GM18858 (cell line): ENCODE measurements around the gene KRTAP1-4.
"Not testable (repeated sequence)": the region's sequence is repeated elsewhere in the genome, so short reads cannot be mapped to it uniquely, and the experiment has no call there.

ENCODE experiments used
- ATAC-seq: cut with Tn5 transposase; IDR thresholded peaks from one replicate; pipeline ENCODE4 v1.9.1; 2021; ENCODE audit not compliant: unreplicated experiment

Gene KRTAP1-4

DNA sequence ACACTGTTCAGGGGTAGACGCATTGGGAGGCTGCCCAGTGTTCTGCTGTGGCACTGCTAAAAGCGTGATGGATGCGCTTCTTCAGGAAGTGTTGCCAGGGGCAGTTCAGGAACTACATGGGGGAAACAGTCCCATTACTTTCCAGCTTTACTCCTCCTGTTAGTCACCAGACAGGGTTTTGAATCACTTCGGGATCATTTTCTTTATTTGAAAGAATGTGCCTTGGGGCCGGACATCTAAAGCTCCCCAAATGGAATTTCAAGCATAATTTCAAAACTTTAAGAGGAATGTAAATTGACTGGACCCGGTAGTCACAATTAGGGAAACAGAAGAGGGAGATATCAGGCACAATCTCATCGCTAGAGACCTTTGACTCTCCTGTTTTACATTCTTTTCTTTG lies 18.4 kb upstream of the KRTAP1-4 start:
- ATAC-seq = no peak

DNA sequence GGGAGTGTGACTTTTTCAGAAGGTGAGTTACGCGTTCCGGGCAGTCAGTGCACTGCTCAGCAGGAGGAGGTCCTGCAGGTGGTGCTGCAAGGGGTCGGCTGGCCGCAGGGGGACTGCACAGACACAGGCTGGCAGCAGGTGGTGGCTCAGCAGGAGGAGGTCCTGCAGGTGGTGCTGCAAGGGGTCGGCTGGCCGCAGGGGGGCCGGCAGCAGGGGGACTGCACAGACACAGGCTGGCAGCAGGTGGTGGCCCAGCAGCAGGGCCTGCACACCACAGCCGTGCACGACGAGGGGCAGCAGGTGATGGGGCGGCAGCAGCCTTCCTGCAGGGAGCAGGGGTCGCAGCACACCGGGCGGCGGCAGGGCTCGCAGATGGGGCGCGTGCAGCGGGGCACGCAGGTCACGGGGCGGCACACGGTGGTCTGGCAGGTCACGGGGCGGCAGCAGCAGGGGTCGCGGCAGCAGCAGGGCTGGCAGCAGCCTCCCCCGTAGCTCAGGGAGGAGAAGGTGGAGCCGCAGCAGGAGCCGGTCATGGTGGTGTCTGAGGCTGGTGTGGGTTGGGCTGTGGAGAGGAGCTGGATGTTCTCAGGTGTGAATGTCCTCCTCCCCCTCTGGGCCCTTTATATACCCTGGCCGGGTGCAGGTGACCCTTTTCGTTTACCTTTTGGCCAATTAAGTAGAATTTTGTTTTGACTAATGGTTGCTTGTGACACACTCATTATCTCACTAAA lies 16.9 kb upstream of the KRTAP1-4 start, which contains the start of gene KRTAP2-1:
Gene KRTAP2-1, minus strand, starts transcription at position 582 of the 731 bp plus-strand sequence. Its CDS starts 49 bp downstream, at position 533.
- not testable (repeated sequence) for ATAC-seq

DNA sequence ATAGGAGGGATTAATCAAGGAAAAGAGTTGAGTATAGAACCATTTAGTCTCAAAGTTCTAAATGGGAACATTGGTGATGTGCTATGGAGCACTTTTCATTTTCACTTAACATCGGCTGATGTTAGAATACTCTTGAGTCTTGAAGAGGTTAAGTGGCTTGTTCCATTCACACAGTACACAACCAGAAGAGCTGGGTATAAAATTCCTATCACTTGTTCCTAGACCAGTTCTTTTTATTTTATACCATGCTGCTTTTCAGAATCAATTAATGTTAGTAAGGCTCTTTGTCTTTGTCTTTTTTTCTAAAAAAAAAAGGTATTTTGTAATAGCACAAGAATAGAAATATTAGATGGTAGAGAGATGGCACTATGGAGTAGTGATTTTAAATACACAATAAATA lies 13.0 kb upstream of the KRTAP1-4 start:
- no peak for ATAC-seq

DNA sequence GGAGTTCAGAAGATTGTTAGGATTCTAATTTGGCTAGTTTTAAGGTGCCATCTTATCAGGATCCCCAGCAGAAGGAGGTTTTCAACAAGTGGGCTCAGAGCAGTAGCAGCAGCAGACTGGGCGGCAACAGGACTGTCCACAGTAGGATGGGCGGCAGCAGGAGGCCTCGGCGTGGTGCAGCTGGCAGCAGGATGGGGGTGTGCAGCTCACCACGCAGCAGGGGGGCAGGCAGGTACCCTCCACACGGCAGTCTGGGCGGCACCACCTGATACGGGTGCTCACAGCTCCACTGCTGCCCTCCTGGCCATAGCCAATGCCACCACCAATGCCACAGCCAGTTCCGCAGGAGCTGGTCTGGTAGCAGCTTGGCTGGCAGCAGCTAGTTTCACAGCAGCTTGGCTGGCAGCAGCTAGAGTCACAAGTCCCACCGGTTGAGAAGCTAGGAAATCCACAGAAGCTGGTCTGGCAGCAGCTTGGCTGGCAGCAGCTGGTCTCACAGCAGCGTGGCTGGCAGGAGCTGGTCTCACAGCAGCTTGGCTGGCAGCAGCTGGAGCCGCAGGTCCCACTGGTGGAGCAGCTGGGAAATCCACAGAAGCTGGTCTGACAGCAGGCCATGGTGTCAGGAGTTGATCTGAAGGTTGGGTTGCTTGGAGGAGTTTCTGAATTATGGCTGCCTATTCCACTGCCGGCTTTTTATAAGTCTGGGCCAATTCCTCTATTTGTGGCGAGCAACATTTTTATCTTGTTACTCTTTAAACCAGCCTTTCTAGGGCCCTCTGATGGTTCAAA lies 11.0 kb upstream of the KRTAP1-4 start, which contains the start of gene KRTAP1-1:
Gene KRTAP1-1, minus strand, starts transcription at position 668 of the 789 bp plus-strand sequence. Its CDS starts 53 bp downstream, at position 615.
- ATAC-seq = not testable (repeated sequence)

DNA sequence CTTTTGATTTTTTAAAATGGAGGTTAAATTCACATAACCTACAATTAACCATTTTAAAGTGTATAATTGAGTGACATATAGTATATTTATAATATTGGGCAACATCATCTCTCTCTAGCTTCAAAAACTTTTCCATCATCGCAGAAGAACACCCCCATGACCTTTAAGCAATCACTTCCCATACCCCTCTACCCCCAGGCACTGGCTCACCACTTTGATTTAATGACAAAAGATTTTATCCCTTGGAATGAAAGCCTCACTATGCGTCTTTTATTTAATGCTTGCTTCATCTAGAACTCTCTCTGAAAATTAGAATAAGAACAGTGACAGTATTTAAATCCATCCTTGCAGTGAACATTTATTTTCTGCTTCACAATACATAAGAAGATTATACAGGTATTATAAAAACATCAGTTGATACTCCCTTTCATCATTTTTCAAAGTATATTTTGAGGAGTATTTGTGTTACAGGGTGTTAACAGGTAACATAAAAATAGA lies 7.9 kb upstream of the KRTAP1-4 start:
- no peak for ATAC-seq

DNA sequence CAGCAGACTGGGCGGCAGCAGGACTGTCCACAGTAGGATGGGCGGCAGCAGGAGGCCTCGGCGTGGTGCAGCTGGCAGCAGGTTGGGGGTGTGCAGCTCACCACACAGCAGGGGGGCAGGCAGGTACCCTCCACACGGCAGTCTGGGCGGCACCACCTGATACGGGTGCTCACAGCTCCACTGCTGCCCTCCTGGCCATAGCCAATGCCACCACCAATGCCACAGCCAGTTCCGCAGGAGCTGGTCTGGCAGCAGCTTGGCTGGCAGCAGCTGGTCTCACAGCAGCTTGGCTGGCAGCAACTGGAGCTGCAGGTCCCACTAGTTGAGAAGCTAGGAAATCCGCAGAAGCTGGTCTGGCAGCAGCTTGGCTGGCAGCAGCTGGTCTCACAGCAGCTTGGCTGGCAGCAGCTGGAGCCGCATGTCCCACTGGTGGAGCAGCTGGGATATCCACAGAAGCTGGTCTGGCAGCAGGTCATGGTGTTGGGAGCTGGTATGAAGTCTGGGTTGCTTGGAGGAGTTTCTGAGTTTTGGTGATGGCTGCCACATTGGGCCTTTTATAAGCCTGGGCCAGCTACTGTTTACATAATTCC lies 4.4 kb upstream of the KRTAP1-4 start, which contains the start of gene KRTAP1-3:
Gene KRTAP1-3, minus strand, starts transcription at position 529 of the 590 bp plus-strand sequence. Its CDS starts 53 bp downstream, at position 476.
- ATAC-seq = not testable (repeated sequence)

DNA sequence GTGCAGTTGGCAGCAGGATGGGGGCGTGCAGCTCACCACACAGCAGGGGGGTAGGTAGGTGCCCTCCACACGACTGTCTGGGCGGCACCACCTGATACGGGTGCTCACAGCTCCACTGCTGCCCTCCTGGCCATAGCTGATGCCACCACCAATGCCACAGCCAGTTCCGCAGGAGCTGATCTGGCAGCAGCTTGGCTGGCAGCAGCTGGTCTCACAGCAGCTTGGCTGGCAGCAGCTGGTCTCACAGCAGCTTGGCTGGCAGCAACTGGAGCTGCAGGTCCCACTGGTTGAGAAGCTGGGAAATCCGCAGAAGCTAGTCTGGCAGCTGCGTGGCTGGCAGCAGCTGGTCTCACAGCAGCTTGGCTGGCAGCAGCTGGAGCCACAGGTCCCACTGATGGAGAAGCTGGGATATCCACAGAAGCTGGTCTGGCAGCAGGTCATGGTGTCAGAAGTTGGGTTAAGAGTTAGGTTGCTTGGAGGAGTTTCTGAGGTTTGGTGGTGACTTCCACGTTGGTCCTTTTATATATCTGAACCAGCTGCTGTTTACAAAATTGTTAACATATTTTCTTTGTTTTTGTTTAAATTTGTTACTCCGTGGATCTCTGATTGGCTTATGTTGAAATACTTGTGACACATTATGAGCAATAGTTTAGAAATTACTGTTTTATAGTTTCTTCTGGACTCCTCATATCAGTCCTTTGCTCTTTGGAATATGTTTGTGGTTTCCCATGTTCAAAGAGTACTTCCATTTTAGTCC lies 3.1 kb downstream of the KRTAP1-4 start, which contains the start of gene KRTAP1-5:
Gene KRTAP1-5, minus strand, starts transcription at position 494 of the 757 bp plus-strand sequence. Its CDS starts 53 bp downstream, at position 441.
- no peak for ATAC-seq

DNA sequence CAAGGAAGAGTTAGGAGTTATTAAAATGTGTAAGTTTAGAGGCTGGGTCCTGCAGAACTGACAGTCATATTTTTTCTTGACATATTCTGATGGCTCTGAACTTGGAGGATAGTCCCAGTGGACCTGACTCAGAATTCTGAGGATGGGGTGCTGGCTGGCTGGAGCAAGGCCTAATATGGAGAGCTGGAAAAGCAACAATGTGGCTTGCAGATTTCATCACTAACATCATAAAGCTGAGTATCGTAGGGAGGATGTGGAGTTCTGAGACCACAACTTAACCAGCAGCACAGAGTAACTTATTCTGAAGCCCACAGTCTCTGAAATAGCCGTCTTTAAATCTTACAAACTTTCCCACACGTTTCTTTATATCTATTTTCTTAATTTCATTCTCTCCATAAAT lies 5.3 kb downstream of the KRTAP1-4 start:
- no peak for ATAC-seq

DNA sequence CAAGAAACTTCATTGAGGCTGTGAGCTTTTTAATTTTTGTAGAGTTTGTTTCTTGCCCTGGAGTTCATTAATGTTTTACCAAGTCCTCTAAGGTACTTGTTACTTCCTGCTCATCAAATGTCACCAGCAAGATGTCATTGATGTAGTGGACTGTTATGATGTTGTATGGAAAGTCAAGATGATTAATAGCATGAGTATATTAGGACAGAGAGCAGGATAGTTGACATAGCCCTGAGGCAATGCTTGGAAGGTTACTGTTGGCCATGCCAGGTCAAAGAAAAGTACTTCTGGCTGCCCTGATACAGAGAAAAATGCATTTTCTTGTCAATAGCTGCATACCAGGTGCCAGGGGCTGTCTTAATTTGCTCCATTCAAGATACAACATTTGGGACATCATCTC lies 9.7 kb downstream of the KRTAP1-4 start:
- no peak for ATAC-seq

DNA sequence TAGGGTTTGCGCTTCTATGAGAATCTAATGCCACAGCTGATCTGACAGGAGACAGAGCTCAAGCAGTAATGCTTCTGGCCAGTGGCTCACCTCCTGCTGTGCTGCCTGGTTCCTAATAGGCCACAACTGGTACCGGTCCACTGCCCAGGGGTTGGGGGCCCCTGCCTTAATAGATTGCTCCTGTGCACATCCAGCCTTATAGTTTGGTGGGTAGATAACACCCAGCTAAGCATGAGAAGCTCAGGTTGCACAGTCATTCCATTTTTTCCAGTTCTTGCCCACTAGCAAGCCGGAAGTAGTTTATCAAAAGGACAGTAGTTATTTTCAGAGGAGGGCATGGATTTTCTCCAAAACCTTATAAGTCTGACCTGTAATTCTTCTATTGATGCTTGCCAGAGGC lies 10.6 kb downstream of the KRTAP1-4 start:
- no peak for ATAC-seq

DNA sequence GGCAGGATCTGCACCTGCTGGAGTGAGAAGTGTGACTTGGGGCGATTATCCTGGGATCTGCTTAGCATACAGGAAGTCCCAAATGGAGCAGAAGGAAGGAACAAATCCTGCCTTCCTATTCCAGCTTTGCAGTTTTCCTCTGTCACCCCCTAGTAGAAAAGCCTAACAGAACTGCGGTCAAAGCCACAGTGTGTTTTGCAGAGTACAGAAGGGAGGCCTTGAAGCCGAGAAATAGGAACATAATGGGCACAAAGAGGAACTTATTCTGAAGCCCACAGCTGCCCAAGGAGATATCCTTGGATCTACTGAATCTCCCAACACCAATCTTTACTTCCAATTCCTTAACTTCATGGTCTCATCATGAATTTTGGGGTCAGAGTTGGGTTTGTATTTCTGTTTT lies 11.5 kb downstream of the KRTAP1-4 start:
- no peak for ATAC-seq

DNA sequence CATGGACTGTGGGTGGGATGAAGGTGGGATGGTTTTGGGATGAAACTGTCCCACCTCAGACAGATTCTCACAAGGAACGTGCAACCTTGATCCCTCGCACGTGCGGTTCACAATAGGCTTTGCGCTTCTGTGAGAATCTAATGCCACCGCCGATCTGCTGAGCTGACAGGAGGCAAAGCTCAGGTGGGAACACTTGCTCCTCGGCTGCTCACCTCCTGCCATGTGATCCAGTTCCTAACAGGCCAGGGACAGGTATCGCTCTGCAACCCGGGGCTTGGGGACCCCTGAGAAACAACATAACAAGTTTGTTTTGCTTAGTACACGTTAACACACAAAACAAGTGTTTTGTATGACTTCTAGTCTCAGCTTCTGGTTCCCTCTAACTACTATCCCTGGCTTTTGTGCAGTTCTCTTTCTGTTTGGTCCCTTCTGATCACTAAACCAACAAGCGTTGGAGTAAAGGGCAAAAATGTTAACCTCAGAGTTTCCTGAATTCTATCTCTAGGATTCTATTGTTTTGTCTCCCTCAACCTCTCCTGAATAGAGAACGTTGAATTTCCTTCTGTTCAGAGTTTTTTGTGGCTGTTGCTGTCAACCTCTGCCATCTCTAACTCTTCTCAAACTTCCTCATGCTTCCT lies 13.3 kb downstream of the KRTAP1-4 start:
- no peak for ATAC-seq

DNA sequence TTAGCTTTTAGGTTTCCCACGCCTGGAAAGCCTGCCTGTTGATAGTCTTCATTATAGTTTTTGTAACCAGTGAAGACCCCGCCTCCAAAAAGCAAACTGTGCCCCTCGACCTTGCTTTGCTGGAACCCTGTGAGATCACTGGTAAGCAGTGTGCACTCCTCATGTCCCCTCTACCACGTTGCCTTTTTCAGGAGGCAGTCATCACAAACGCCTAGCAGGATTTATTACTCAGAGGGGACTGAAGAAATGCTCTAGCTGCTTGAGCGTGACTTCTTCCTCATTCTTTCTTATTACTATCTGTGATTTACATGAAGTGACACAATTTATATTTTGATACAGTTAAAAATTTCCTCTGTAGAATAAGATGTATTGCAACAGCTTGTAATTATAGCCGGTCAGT lies 14.5 kb downstream of the KRTAP1-4 start:
- ATAC-seq = no peak

DNA sequence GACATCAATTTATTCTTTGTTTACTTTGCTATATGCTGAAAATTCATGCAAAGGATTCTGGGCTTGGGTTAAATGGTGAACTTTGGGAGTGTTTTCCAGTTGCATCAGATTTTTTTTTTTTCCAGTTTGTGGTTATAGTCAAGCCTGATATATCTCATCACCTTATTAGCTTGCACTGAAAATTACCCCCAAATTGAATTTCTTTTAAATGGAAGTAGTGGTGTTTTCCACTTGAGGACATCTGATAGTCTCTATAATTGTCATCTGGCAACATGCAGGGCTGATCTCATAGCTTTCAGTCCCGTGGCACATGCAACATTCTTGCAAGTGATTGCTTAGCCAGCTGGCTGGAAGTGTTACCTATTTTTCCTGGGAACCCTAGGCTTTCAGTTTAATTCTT lies 16.4 kb downstream of the KRTAP1-4 start:
- ATAC-seq = no peak

DNA sequence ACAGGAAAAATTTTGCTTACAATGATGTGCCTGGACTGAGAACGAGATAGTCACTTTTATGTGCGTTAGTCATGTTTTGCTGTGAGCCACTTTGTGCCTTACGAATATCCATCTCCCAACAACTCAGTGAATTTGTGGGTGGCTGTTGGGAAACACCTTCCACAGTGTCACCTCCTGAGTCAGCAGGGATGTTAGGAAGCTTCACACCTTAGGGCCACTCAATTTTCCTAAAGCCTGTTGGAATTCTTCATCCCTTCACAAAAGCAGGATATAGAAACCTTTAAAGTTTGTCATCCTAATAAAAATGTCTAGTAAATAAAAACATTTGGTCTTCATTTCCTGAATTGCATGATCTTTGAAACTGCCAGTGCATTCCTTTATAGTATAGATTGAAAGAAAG lies 16.8 kb downstream of the KRTAP1-4 start:
- no peak for ATAC-seq

DNA sequence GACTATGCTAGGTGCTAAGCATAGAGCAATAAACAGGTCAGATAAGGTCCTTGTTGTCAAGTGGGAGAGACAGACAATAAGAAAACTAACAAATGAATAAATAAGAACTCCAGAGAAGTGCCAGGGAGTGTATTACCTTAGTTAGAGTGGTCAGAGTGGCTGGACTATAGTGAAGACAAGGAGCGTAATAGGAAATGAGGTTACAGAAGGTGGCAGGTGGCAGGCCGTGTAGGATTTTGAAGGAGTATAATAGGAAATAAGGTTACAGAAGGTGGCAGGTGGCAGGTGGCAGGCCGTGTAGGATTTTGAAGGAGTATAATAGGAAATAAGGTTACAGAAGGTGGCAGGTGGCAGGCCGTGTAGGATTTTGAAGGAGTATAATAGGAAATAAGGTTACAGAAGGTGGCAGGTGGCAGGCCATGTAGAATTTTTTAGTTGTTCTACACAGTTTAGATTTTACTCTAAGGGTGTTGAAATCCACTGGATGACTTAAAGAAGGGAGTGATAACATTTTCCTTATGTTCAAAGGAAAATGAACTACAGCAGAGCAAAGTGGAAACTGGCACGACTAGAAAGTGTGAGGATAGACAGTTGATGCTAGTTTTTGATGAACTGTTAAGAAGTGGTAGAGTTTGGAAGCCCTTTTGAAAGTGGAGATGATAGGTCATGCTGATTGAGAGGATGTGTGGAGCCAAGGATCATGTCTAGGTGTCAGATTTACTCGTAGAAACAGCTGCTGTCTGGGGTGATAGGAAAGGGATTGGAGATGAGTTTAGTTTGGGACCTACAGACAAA lies 17.5 kb downstream of the KRTAP1-4 start:
- no peak for ATAC-seq

DNA sequence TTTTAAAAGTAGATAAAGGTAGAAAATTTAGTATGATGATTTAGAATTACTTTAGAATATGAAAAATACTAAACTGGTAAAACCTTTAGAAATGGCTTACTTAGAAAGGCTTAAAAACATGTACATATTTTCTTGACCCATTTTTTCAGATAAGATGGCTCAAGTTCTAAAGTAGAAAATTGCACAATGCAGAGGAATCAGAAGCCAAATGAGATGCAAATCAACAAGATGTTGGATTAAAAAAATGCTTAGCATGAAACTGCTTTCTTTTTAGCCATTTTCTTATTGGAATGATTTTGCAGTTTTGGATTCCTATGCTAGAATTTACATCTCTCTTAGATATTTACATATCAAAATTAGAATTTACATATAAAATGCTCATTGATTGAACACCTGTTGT lies 19.6 kb downstream of the KRTAP1-4 start:
- ATAC-seq = no peak

DNA sequence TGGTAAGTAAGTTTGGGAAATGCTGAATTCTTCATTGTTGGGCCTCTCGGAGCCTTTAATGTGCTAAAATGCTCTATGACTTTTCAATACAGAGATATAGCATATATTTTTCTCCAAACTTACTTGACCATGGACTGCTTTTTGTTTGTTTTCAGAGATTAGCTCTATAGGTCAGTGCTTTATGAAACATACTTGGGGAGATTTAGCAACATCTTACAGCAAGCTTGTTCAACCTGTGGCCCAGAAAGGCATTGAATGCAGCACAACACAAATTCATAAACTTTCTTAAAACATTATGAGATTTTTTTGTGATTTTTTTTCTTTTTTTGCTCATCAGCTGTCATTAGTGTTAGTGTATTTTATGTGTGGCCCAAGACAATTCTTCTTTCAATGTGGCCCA lies 20.1 kb downstream of the KRTAP1-4 start:
- ATAC-seq = no peak

DNA sequence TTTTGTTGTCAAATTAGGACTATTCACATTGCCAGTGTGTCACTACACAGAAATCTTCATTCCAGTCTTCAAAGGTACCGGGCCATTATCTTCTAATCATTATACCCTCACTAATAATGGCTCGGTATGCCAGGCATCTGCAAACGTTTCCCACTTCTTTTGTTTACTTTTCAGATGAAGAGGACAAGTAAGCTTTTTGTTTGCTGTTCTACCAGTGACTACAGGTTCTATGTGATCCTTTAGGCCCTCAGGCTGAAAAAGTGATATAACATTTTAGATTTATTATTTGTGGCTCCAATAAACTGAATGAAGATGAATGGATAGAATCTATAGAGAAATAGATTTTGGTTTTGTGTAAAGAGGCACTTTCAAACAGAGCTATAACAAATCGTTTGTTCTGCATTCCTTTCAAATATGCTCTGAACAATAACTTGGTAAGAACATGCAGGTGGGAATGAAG lies 20.7 kb downstream of the KRTAP1-4 start:
- ATAC-seq = no peak
